ENCODE data around the gene RSL1D1.

- no peak for TF ChIP-seq JUND (IDR thresholded peaks at IDR 0.05)
- TF ChIP-seq, protein P1, sequence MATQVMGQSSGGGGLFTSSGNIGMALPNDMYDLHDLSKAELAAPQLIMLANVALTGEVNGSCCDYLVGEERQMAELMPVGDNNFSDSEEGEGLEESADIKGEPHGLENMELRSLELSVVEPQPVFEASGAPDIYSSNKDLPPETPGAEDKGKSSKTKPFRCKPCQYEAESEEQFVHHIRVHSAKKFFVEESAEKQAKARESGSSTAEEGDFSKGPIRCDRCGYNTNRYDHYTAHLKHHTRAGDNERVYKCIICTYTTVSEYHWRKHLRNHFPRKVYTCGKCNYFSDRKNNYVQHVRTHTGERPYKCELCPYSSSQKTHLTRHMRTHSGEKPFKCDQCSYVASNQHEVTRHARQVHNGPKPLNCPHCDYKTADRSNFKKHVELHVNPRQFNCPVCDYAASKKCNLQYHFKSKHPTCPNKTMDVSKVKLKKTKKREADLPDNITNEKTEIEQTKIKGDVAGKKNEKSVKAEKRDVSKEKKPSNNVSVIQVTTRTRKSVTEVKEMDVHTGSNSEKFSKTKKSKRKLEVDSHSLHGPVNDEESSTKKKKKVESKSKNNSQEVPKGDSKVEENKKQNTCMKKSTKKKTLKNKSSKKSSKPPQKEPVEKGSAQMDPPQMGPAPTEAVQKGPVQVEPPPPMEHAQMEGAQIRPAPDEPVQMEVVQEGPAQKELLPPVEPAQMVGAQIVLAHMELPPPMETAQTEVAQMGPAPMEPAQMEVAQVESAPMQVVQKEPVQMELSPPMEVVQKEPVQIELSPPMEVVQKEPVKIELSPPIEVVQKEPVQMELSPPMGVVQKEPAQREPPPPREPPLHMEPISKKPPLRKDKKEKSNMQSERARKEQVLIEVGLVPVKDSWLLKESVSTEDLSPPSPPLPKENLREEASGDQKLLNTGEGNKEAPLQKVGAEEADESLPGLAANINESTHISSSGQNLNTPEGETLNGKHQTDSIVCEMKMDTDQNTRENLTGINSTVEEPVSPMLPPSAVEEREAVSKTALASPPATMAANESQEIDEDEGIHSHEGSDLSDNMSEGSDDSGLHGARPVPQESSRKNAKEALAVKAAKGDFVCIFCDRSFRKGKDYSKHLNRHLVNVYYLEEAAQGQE (IDR thresholded peaks at IDR 0.05; ENCODE audit: low read depth, low read length), result no peak
- TF ChIP-seq POLR2AphosphoS5 (IDR thresholded peaks at IDR 0.05; ENCODE audit: low read depth, low read length), result no peak
- TF ChIP-seq, protein P2, sequence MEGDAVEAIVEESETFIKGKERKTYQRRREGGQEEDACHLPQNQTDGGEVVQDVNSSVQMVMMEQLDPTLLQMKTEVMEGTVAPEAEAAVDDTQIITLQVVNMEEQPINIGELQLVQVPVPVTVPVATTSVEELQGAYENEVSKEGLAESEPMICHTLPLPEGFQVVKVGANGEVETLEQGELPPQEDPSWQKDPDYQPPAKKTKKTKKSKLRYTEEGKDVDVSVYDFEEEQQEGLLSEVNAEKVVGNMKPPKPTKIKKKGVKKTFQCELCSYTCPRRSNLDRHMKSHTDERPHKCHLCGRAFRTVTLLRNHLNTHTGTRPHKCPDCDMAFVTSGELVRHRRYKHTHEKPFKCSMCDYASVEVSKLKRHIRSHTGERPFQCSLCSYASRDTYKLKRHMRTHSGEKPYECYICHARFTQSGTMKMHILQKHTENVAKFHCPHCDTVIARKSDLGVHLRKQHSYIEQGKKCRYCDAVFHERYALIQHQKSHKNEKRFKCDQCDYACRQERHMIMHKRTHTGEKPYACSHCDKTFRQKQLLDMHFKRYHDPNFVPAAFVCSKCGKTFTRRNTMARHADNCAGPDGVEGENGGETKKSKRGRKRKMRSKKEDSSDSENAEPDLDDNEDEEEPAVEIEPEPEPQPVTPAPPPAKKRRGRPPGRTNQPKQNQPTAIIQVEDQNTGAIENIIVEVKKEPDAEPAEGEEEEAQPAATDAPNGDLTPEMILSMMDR (IDR thresholded peaks at IDR 0.05), result no peak
- no peak for TF ChIP-seq CHD2 (IDR thresholded peaks at IDR 0.05; ENCODE audit: low read length, partially characterized antibody)
- no peak for TF ChIP-seq ZBTB33 (IDR thresholded peaks at IDR 0.05; ENCODE audit: borderline replicate concordance, low read depth)
- no peak for TF ChIP-seq SMC3 (IDR thresholded peaks at IDR 0.05; ENCODE audit: low read depth, low read length)
- TF ChIP-seq MAX (IDR thresholded peaks at IDR 0.05; ENCODE audit: low read depth), result no peak
- no peak for TF ChIP-seq TEAD4 (IDR thresholded peaks at IDR 0.05; ENCODE audit: borderline replicate concordance, insufficient read depth)
- TF ChIP-seq NFIC (IDR thresholded peaks at IDR 0.05; ENCODE audit: borderline replicate concordance), result no peak
- no peak for TF ChIP-seq USF2 (IDR thresholded peaks at IDR 0.05; ENCODE audit: borderline replicate concordance, low read depth, low read length)
These were observed 67.3 kb downstream of the RSL1D1 start for GRCh38 chr16:11784038-11784369.
